GM10266 (cell line): ENCODE results near the gene OR52B6.

Experiments
- DNase-seq: peaks from one replicate; pipeline ENCODE4 v3.0.0; 2012; ENCODE audit errors: extremely low spot score
- TF ChIP-seq, protein P1 (sequence below): IDR thresholded peaks from 2 replicates; pipeline ENCODE4 v1.5.1; 2012; ENCODE audit warnings: mild to moderate bottlenecking, low read depth; ENCODE audit not compliant: control insufficient read depth, insufficient read depth; ENCODE audit errors: missing control alignments

The OR52B6 gene, protein sequence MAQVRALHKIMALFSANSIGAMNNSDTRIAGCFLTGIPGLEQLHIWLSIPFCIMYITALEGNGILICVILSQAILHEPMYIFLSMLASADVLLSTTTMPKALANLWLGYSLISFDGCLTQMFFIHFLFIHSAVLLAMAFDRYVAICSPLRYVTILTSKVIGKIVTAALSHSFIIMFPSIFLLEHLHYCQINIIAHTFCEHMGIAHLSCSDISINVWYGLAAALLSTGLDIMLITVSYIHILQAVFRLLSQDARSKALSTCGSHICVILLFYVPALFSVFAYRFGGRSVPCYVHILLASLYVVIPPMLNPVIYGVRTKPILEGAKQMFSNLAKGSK

DNA sequence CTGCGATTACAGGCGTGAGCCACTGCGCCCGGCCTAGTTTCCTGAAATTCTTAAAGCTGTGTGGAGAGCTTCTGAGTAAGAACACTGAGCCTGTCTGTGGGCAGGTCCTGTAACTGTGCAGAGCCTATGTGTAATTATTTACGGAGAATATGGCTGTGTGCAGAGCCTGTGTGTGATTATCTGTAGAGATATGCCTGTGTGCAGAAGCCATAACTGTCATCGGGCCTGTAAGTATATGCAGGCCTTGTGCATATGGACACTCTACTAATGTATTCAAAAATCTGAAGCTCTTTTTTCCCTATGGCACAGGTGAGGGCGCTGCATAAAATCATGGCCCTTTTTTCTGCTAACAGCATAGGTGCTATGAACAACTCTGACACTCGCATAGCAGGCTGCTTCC lies at the start of gene OR52B6:
Gene OR52B6, plus strand, starts transcription at position 301 of the 400 bp plus-strand sequence. Its CDS starts 0 bp downstream, at position 301.
- no peak for DNase-seq
- TF ChIP-seq, protein P1, sequence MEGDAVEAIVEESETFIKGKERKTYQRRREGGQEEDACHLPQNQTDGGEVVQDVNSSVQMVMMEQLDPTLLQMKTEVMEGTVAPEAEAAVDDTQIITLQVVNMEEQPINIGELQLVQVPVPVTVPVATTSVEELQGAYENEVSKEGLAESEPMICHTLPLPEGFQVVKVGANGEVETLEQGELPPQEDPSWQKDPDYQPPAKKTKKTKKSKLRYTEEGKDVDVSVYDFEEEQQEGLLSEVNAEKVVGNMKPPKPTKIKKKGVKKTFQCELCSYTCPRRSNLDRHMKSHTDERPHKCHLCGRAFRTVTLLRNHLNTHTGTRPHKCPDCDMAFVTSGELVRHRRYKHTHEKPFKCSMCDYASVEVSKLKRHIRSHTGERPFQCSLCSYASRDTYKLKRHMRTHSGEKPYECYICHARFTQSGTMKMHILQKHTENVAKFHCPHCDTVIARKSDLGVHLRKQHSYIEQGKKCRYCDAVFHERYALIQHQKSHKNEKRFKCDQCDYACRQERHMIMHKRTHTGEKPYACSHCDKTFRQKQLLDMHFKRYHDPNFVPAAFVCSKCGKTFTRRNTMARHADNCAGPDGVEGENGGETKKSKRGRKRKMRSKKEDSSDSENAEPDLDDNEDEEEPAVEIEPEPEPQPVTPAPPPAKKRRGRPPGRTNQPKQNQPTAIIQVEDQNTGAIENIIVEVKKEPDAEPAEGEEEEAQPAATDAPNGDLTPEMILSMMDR = no peak

DNA sequence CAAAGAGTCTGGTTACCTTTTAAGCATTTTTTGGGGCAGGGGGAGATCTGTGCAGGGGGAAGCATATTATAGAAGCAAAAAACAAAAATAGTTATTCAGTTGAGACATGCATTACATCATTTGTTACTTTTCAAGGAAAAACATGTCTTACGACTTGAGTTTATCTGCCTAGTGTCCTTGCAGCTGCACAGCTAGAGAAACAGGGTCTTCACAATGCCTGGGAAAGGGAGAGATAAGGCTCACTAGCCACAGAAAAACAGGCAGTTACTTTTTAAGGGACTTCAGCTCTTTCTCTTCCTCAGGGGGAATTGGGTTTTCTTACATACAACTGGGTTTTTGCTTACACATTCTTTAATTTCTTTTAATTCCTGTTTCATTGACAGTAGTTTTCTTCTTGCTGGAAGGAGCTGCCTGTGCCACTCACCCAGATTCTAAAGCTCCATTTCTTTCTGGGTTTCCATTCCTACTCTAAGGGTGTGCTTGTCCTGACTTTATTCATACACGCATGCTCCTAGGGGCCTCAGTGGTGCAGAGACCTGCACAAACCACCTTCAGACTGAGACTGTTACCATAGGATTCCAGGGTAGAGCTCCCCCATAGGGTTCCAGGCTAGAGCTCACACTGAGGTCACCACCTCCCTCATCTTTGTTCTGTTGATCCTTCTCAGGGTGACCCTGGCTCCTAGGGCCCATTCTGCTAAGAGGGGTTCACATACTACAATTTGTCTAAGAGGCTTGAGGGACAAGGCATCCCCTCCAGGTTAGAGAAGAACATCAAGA lies 49.4 kb upstream of the OR52B6 start:
- TF ChIP-seq, protein P1 = no peak
- no peak for DNase-seq

DNA sequence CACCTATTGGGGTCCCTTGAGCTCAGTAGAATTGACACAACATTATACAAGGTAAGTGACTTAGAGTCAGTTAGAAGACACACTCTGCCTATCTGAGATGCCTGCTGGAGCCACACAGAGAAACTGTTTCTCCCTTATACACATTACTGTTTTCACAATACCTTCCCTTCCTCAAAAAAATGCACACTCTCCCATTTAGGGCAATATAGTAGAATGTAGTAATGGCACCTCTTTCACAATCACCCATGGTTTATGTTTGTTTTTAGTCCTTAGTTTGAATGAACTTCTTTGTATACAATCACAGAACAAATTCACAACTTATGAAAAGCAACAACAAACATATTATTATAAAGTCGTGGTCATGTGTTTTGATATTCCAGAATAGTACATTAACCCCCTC lies 46.6 kb upstream of the OR52B6 start:
- TF ChIP-seq, protein P1 = no peak
- no peak for DNase-seq

DNA sequence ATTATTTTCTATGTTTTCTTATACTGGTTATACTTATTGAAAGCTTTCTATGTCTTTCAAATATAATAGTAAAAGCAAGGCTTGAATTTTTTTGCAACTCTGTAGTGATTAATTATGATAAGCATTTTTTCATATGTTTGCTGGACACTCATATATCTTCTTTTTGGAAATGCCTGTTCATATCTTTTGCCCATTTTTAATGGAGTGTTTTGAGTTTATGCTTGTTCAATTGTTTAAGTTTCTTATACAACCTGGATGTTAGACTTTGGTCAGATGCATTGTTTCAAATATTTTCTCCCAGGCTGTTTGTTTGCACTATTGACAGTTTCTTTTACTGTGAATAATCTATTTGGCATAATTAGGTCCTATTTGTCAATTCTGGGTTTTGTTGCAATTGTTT lies 44.2 kb upstream of the OR52B6 start:
- TF ChIP-seq, protein P1 = no peak
- DNase-seq = no peak

DNA sequence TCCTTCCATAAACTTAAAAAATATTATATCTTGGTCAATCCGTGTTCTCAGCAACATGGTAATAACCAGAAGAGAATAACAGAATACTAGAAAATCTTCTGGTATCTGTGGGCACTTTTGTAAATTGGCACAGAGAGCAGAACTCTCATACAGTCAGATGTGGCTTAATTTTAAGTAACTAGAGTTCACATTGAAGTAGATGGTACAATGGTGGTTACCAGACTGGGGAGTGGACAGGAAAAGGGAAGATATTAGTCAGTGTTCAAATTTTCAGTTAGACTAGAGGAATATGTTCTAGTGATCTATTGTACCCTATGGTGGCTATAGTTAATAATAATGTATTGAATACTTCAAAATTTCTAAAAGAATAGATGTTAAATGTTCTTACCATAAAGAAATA lies 39.2 kb upstream of the OR52B6 start:
- no peak for DNase-seq
- TF ChIP-seq, protein P1 = no peak

DNA sequence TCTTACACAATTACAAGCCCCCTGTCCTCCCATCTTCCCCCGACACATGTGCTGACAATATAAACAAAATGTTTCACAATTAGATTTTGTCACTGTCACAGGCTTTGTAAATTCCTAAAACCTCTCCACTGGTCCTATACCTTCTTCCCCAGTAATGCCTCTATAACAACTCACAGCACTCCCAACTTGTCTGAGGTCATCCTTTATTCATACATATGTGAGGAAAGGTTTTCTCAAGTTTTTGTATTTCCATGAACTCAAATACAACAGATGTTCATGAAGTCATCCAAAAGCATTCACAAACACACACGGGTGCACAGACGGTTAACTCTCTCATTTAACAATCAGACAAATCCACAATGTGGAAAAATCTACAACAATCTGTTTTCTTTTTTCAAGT lies 34.2 kb upstream of the OR52B6 start:
- no peak for DNase-seq
- TF ChIP-seq, protein P1 = no peak

DNA sequence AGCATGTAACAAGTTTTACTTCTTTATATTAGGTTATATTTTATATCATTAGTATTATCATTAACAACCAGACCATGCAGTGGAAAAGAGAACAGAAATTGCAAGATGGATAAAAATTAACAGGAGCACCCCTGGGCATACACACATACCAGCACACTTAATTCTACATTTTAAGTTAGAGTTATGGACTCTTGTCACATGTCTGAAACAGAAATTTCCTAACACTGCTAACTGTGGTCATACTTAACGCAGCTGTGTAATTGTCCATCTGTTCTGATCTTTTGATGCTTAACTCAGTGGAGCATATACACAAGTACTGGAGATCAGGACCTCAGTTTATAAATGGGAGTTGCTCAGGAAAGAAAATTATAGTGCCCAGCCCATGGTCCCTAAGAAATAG lies 32.7 kb upstream of the OR52B6 start:
- TF ChIP-seq, protein P1 = no peak
- no peak for DNase-seq
